Measurements from ENCODE around the gene ESYT2. TPM values are rescaled to one million over a fixed set of nuclear protein-coding genes. Genes with fewer than 3 reads are reported as not detected.

The ESYT2 gene
- total and polyA plus RNA-seq, 9 of the 15 experiments (the other 6 are each of a cell fraction or from before 2014, with no cell fraction given) = 5.8 to 86.9 (median 64.7) TPM

GRCh38 chr7:158861004-158861787, 31.9 kb upstream of the ESYT2 start (continued):
- TF ChIP-seq, protein P1, sequence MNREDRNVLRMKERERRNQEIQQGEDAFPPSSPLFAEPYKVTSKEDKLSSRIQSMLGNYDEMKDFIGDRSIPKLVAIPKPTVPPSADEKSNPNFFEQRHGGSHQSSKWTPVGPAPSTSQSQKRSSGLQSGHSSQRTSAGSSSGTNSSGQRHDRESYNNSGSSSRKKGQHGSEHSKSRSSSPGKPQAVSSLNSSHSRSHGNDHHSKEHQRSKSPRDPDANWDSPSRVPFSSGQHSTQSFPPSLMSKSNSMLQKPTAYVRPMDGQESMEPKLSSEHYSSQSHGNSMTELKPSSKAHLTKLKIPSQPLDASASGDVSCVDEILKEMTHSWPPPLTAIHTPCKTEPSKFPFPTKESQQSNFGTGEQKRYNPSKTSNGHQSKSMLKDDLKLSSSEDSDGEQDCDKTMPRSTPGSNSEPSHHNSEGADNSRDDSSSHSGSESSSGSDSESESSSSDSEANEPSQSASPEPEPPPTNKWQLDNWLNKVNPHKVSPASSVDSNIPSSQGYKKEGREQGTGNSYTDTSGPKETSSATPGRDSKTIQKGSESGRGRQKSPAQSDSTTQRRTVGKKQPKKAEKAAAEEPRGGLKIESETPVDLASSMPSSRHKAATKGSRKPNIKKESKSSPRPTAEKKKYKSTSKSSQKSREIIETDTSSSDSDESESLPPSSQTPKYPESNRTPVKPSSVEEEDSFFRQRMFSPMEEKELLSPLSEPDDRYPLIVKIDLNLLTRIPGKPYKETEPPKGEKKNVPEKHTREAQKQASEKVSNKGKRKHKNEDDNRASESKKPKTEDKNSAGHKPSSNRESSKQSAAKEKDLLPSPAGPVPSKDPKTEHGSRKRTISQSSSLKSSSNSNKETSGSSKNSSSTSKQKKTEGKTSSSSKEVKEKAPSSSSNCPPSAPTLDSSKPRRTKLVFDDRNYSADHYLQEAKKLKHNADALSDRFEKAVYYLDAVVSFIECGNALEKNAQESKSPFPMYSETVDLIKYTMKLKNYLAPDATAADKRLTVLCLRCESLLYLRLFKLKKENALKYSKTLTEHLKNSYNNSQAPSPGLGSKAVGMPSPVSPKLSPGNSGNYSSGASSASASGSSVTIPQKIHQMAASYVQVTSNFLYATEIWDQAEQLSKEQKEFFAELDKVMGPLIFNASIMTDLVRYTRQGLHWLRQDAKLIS (CRISPR knock-in tag; IDR thresholded peaks at IDR 0.05) = no peak
- TF ChIP-seq SREBF1 (IDR thresholded peaks at IDR 0.05; ENCODE audit: borderline replicate concordance, low read depth, low read length) (no peak), ETS2 (tag; IDR thresholded peaks at IDR 0.05; ENCODE audit: borderline replicate concordance, poor library complexity, severe bottlenecking) (no peak), DDX20 (tag; IDR thresholded peaks at IDR 0.05; ENCODE audit: low read depth) (no peak), SMAD4 (CRISPR knock-in tag; conservative IDR thresholded peaks at IDR 0.05) (peak; percentile 67), POU5F1 (IDR thresholded peaks at IDR 0.05; ENCODE audit: borderline replicate concordance, low read depth, low read length, partially characterized antibody) (no peak), SIN3B (IDR thresholded peaks at IDR 0.05; ENCODE audit: low read depth) (no peak), ZC3H11A (IDR thresholded peaks at IDR 0.05; ENCODE audit: low read depth, low read length) (no peak; the same call in 1 of the 2 replicates), SMARCA4 (IDR thresholded peaks at IDR 0.05) (peak; percentile 79), EZH2 (IDR thresholded peaks at IDR 0.05; ENCODE audit: borderline replicate concordance, low read depth, low read length) (no peak), ZNF347 (CRISPR knock-in tag; IDR thresholded peaks at IDR 0.05; ENCODE audit: low read depth) (no peak)
- TF ChIP-seq, protein P2, sequence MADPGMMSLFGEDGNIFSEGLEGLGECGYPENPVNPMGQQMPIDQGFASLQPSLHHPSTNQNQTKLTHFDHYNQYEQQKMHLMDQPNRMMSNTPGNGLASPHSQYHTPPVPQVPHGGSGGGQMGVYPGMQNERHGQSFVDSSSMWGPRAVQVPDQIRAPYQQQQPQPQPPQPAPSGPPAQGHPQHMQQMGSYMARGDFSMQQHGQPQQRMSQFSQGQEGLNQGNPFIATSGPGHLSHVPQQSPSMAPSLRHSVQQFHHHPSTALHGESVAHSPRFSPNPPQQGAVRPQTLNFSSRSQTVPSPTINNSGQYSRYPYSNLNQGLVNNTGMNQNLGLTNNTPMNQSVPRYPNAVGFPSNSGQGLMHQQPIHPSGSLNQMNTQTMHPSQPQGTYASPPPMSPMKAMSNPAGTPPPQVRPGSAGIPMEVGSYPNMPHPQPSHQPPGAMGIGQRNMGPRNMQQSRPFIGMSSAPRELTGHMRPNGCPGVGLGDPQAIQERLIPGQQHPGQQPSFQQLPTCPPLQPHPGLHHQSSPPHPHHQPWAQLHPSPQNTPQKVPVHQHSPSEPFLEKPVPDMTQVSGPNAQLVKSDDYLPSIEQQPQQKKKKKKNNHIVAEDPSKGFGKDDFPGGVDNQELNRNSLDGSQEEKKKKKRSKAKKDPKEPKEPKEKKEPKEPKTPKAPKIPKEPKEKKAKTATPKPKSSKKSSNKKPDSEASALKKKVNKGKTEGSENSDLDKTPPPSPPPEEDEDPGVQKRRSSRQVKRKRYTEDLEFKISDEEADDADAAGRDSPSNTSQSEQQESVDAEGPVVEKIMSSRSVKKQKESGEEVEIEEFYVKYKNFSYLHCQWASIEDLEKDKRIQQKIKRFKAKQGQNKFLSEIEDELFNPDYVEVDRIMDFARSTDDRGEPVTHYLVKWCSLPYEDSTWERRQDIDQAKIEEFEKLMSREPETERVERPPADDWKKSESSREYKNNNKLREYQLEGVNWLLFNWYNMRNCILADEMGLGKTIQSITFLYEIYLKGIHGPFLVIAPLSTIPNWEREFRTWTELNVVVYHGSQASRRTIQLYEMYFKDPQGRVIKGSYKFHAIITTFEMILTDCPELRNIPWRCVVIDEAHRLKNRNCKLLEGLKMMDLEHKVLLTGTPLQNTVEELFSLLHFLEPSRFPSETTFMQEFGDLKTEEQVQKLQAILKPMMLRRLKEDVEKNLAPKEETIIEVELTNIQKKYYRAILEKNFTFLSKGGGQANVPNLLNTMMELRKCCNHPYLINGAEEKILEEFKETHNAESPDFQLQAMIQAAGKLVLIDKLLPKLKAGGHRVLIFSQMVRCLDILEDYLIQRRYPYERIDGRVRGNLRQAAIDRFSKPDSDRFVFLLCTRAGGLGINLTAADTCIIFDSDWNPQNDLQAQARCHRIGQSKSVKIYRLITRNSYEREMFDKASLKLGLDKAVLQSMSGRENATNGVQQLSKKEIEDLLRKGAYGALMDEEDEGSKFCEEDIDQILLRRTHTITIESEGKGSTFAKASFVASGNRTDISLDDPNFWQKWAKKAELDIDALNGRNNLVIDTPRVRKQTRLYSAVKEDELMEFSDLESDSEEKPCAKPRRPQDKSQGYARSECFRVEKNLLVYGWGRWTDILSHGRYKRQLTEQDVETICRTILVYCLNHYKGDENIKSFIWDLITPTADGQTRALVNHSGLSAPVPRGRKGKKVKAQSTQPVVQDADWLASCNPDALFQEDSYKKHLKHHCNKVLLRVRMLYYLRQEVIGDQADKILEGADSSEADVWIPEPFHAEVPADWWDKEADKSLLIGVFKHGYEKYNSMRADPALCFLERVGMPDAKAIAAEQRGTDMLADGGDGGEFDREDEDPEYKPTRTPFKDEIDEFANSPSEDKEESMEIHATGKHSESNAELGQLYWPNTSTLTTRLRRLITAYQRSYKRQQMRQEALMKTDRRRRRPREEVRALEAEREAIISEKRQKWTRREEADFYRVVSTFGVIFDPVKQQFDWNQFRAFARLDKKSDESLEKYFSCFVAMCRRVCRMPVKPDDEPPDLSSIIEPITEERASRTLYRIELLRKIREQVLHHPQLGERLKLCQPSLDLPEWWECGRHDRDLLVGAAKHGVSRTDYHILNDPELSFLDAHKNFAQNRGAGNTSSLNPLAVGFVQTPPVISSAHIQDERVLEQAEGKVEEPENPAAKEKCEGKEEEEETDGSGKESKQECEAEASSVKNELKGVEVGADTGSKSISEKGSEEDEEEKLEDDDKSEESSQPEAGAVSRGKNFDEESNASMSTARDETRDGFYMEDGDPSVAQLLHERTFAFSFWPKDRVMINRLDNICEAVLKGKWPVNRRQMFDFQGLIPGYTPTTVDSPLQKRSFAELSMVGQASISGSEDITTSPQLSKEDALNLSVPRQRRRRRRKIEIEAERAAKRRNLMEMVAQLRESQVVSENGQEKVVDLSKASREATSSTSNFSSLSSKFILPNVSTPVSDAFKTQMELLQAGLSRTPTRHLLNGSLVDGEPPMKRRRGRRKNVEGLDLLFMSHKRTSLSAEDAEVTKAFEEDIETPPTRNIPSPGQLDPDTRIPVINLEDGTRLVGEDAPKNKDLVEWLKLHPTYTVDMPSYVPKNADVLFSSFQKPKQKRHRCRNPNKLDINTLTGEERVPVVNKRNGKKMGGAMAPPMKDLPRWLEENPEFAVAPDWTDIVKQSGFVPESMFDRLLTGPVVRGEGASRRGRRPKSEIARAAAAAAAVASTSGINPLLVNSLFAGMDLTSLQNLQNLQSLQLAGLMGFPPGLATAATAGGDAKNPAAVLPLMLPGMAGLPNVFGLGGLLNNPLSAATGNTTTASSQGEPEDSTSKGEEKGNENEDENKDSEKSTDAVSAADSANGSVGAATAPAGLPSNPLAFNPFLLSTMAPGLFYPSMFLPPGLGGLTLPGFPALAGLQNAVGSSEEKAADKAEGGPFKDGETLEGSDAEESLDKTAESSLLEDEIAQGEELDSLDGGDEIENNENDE (IDR thresholded peaks at IDR 0.05; ENCODE audit: low read depth, low read length) = no peak

Data from K562 (cell line).